Esophagus squamous epithelium (tissue), 4 donors: Measurements from ENCODE around the gene RNASE8.

Experiments
- POLR2A ChIP-seq, 4 donors: fragments of 450-650 bp; IDR thresholded peaks; one replicate each; pipeline ENCODE4 v1.6.1; 2017; ENCODE audit warnings: antibody characterized with exemption in 4 of 4, mild to moderate bottlenecking in 4 of 4, moderate library complexity in 3 of 4
- TF ChIP-seq, protein P1 (sequence below), 6 experiments: fragments of 450-650 bp in 4 of 6; fragments of 200-600 bp in 2 of 6; sonication (generic) in 2 of 6; IDR thresholded peaks; one replicate each; pipeline ENCODE4 v1.5.1; 2016 to 2019; ENCODE audit warnings: antibody characterized with exemption in 6 of 6, mild to moderate bottlenecking in 4 of 6, moderate library complexity in 4 of 6

DNA sequence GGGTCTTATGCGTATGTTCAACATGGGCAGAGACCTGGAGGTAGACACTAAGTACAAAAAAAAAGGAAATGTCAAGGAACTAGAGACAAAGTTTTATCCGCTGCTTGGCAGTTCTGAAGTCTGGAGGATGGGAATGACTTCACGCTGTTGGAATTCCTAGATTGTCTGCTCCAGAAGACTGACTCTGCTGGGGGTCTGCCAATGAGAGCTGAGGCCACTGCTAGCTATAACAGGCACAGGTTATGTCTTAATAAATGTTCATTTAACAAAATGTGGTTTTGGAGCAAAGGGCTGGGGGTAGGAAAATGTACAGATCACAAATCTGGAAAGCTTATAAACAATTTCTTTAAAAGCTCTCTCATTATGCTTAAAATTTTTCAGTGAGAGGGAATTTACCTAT, 5.9 kb downstream of the RNASE8 start:
- TF ChIP-seq, protein P1, sequence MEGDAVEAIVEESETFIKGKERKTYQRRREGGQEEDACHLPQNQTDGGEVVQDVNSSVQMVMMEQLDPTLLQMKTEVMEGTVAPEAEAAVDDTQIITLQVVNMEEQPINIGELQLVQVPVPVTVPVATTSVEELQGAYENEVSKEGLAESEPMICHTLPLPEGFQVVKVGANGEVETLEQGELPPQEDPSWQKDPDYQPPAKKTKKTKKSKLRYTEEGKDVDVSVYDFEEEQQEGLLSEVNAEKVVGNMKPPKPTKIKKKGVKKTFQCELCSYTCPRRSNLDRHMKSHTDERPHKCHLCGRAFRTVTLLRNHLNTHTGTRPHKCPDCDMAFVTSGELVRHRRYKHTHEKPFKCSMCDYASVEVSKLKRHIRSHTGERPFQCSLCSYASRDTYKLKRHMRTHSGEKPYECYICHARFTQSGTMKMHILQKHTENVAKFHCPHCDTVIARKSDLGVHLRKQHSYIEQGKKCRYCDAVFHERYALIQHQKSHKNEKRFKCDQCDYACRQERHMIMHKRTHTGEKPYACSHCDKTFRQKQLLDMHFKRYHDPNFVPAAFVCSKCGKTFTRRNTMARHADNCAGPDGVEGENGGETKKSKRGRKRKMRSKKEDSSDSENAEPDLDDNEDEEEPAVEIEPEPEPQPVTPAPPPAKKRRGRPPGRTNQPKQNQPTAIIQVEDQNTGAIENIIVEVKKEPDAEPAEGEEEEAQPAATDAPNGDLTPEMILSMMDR (IDR thresholded peaks at IDR 0.05) = no peak
- no peak for TF ChIP-seq POLR2A (IDR thresholded peaks at IDR 0.05)
